Neural cell (in vitro differentiated cells): ENCODE measurements around the gene GP5. TPM values are rescaled to one million over a fixed set of nuclear protein-coding genes. Genes with fewer than 3 reads are reported as not detected.

Experiments
- H2AFZ ChIP-seq: fragments of 200-600, 300-800 bp; sonication (generic), shearing (Covaris generic); 2 replicates; pipeline ENCODE4 v1.6.0; 2014; ENCODE audit warnings: low read depth, mild to moderate bottlenecking, antibody characterized with exemption, low read length, moderate library complexity
- H3F3A ChIP-seq: fragments of 200-600 bp; shearing (Covaris generic); 2 replicates; pipeline ENCODE4 v1.6.1; 2016; ENCODE audit warnings: mild to moderate bottlenecking, moderate library complexity, mixed read lengths, antibody characterized with exemption, low read length; ENCODE audit not compliant: insufficient read depth, poor library complexity, severe bottlenecking
- H3K27ac ChIP-seq: fragments of 200-600, 300-800 bp; sonication (generic), shearing (Covaris generic); 2 replicates; pipeline ENCODE4 v1.5.1; 2014; ENCODE audit warnings: mild to moderate bottlenecking, low read length, moderate library complexity
- H3K27me3 ChIP-seq: fragments of 300-800, 200-600 bp; sonication (generic), shearing (Covaris generic); 2 replicates; pipeline ENCODE4 v1.6.0; 2014; ENCODE audit warnings: mild to moderate bottlenecking, low read depth, low read length, moderate library complexity; ENCODE audit not compliant: insufficient read depth
- H3K36me3 ChIP-seq: fragments of 300-800, 200-600 bp; sonication (generic), shearing (Covaris generic); 2 replicates; pipeline ENCODE4 v1.5.1; 2014; ENCODE audit warnings: mild to moderate bottlenecking, antibody characterized with exemption, low read length, moderate library complexity; ENCODE audit not compliant: insufficient read depth
- H3K4me2 ChIP-seq: fragments of 300-800, 200-600 bp; sonication (generic), shearing (Covaris generic); 2 replicates; pipeline ENCODE4 v1.6.0; 2014; ENCODE audit warnings: mild to moderate bottlenecking, low read length
- H3K4me3 ChIP-seq: fragments of 300-800, 200-600 bp; sonication (generic), shearing (Covaris generic); 2 replicates; pipeline ENCODE4 v1.5.1; 2014; ENCODE audit warnings: mild to moderate bottlenecking, low read length, moderate library complexity
- H3K79me2 ChIP-seq: fragments of 200-600 bp; shearing (Covaris generic); replicated peaks from 2 replicates; pipeline ENCODE4 v1.6.0; 2014; ENCODE audit warnings: mild to moderate bottlenecking, low read length, moderate library complexity; ENCODE audit not compliant: insufficient read depth
- H3K9ac ChIP-seq: fragments of 300-800, 200-600 bp; sonication (generic), shearing (Covaris generic); 2 replicates; pipeline ENCODE4 v1.6.1; 2016; ENCODE audit warnings: mild to moderate bottlenecking, low read length, mixed read lengths
- H3K9me2 ChIP-seq: fragments of 200-600 bp; shearing (Covaris generic); 2 replicates; pipeline ENCODE4 v1.6.1; 2016; ENCODE audit warnings: mild to moderate bottlenecking, low read length, mixed read lengths; ENCODE audit not compliant: insufficient read depth
- H3K9me3 ChIP-seq: fragments of 200-600, 300-800 bp; sonication (generic), shearing (Covaris generic); 2 replicates; pipeline ENCODE4 v1.6.1; 2016; ENCODE audit warnings: mild to moderate bottlenecking, mixed run types, low read length, moderate library complexity, mixed read lengths
- H4K20me1 ChIP-seq: fragments of 200-600 bp; shearing (Covaris generic); 2 replicates; pipeline ENCODE4 v1.6.1; 2016; ENCODE audit warnings: mild to moderate bottlenecking, mixed run types; ENCODE audit not compliant: insufficient read depth
- CTCF ChIP-seq: fragments of 450-650 bp; IDR thresholded peaks from 2 replicates; pipeline ENCODE4 v1.5.1; 2014; ENCODE audit warnings: antibody characterized with exemption, mild to moderate bottlenecking, moderate library complexity; ENCODE audit not compliant: poor library complexity, severe bottlenecking
- EP300 ChIP-seq: fragments of 450-650 bp; conservative IDR thresholded peaks from 2 replicates; pipeline ENCODE4 v1.6.1; 2014; ENCODE audit warnings: antibody characterized with exemption, mild to moderate bottlenecking, moderate library complexity; ENCODE audit not compliant: poor library complexity, severe bottlenecking
- EZH2 ChIP-seq: fragments of 200-600, 300-800 bp; shearing (Covaris generic), sonication (generic); IDR thresholded peaks from 2 replicates; pipeline ENCODE4 v1.6.1; 2014; ENCODE audit warnings: antibody characterized with exemption, low read length, borderline replicate concordance, mild to moderate bottlenecking; ENCODE audit not compliant: insufficient read depth, poor library complexity, severe bottlenecking
- MXI1 ChIP-seq: fragments of 450-650 bp; conservative IDR thresholded peaks from 2 replicates; pipeline ENCODE4 v1.6.1; 2014; ENCODE audit warnings: antibody characterized with exemption, mild to moderate bottlenecking; ENCODE audit not compliant: poor library complexity, severe bottlenecking
- POLR2AphosphoS5 ChIP-seq: IDR thresholded peaks from 2 replicates; pipeline ENCODE4 v1.6.1; 2012
- RAD21 ChIP-seq: fragments of 450-650 bp; conservative IDR thresholded peaks from 2 replicates; pipeline ENCODE4 v1.6.1; 2014; ENCODE audit warnings: antibody characterized with exemption, mild to moderate bottlenecking, moderate library complexity
- REST ChIP-seq: IDR thresholded peaks from 2 replicates; pipeline ENCODE4 v1.6.1; 2012; ENCODE audit warnings: borderline replicate concordance
- SMC3 ChIP-seq: fragments of 450-650 bp; conservative IDR thresholded peaks from 2 replicates; pipeline ENCODE4 v1.6.1; 2014; ENCODE audit warnings: antibody characterized with exemption, mild to moderate bottlenecking, moderate library complexity; ENCODE audit not compliant: poor library complexity
- TAF1 ChIP-seq: IDR thresholded peaks from 2 replicates; pipeline ENCODE4 v1.6.1; 2012; ENCODE audit warnings: low read depth
- polyA plus RNA-seq: library from polyadenylated mRNA; depleted of rRNA; stranded (reverse); fragments of >200 nt; gene quantifications from 2 replicates; pipeline ENCODE4 v1.2.3, GENCODE V29; 2014

GP5 gene
- polyA plus RNA-seq, 1 donor from 2014 or later = 0.14 TPM

- Histone ChIP-seq H3K79me2 (no peaks in the 10 kb centered on the region), H2AFZ (no peak overlapping the region), H3F3A (no peaks in the 10 kb centered on the region), H3K27me3 (no peaks in the 10 kb centered on the region), H3K4me2 (no peak overlapping the region), H3K27ac (no peak overlapping the region), H4K20me1 (no peaks in the 10 kb centered on the region), H3K9ac (no peak overlapping the region), H3K9me2 (no peaks in the 10 kb centered on the region), H3K36me3 (no peaks in the 10 kb centered on the region), H3K4me3 (no peak overlapping the region), H3K9me3 (peaks cover 13% of the 10 kb centered on the region)
- no peak for TF ChIP-seq CTCF
- TF ChIP-seq SMC3 = no peak
- no peak for TF ChIP-seq EZH2
- no peak for TF ChIP-seq MXI1
- TF ChIP-seq REST = no peak
- no peak for TF ChIP-seq POLR2AphosphoS5
Observed at GRCh38 chr3:194389269-194389668, 9.8 kb downstream of the GP5 start.

- TF ChIP-seq REST (no peak), EP300 (no peak), CTCF (no peak), EZH2 (no peak), SMC3 (no peak), RAD21 (no peak), POLR2AphosphoS5 (no peak), TAF1 (no peak), MXI1 (no peak)
Observed at GRCh38 chr3:194387926-194388418, 11.1 kb downstream of the GP5 start.

More at GRCh38 chr3:194387926-194388418, 11.1 kb downstream of the GP5 start:
- no peaks in the 10 kb centered on the region for H3K36me3 ChIP-seq
- H3K9ac ChIP-seq = no peak overlapping the region
- H3K27ac ChIP-seq = no peak overlapping the region
- no peak overlapping the region for H2AFZ ChIP-seq
- no peaks in the 10 kb centered on the region for H3F3A ChIP-seq
- no peaks in the 10 kb centered on the region for H3K27me3 ChIP-seq
- H3K4me2 ChIP-seq = no peak overlapping the region
- no peaks in the 10 kb centered on the region for H3K9me2 ChIP-seq
- H3K79me2 ChIP-seq = no peaks in the 10 kb centered on the region
- H4K20me1 ChIP-seq = no peaks in the 10 kb centered on the region
- peaks cover 13% of the 10 kb centered on the region for H3K9me3 ChIP-seq
- H3K4me3 ChIP-seq = no peak overlapping the region
